GM12878 (cell line): ENCODE measurements around the gene SERPINE3. TPM values are rescaled to one million over a fixed set of nuclear protein-coding genes. Genes with fewer than 3 reads are reported as not detected.

Experiments
- ATAC-seq: fragments of 200-7000 bp; cut with Tn5 transposase; 3 replicates; pipeline ENCODE4 v1.9.1; 2020; ENCODE audit warnings: mild to moderate bottlenecking, moderate library complexity
- BruUV-seq: library from RNA; stranded (reverse); fragments of 400-500 nt; replicated peaks from 2 replicates; lab custom pipeline; 2021; lab: Mats Ljungman, UMichigan
- CTCF ChIA-PET: fragments of 300-600 bp; sonication (Branson Sonifier 250); formaldehyde crosslinking; extraction: SDS; loops from one replicate; lab custom pipeline; 2021; ENCODE audit warnings: inconsistent platforms; lab: Yijun Ruan, JAX
- POLR2A ChIA-PET: fragments of 350-600 bp; formaldehyde crosslinking; extraction: SDS; loops from one replicate; lab custom pipeline; 2021; ENCODE audit warnings: inconsistent platforms; lab: Charles Lee
- RAD21 ChIA-PET: fragments of 300-600 bp; sonication (Branson Sonifier 250); formaldehyde crosslinking; loops from one replicate; lab custom pipeline; 2023; ENCODE audit warnings: antibody characterized with exemption; ENCODE audit not compliant: unreplicated experiment; lab: Charles Lee
- SMC1A ChIA-PET: fragments of 300-600 bp; sonication (Branson Sonifier 250); formaldehyde crosslinking; loops from one replicate; lab custom pipeline; 2023; ENCODE audit not compliant: unreplicated experiment, uncharacterized antibody; lab: Charles Lee
- DNase-seq: peaks from one replicate; pipeline ENCODE4 v3.0.0-alpha.2; 2011; ENCODE audit warnings: low read depth, low spot score
- FAIRE-seq: peaks from 3 replicates; lab custom pipeline; 2011; peaks lifted over from hg19 to GRCh38; lab: Jason Lieb, UNC
- H2AFZ ChIP-seq: 2 replicates; pipeline ENCODE4 v1.6.0; 2011; ENCODE audit warnings: low read depth, low read length, control low read depth; ENCODE audit not compliant: control insufficient read depth
- H3K27ac ChIP-seq: 2 replicates; pipeline ENCODE4 v1.5.1; 2011; ENCODE audit warnings: control low read depth; ENCODE audit not compliant: control insufficient read depth, insufficient read depth
- H3K27me3 ChIP-seq, 2 experiments: replicated peaks in 1 of 2; 2 replicates each; pipeline versions ENCODE4 v1.6.0 to v1.6.1; 2011; ENCODE audit warnings: low read length in 1 of 2; ENCODE audit not compliant: control insufficient read depth in 2 of 2, insufficient read depth in 2 of 2
- H3K36me3 ChIP-seq, 2 experiments: 2 replicates each; pipeline ENCODE4 v1.5.1; 2011; ENCODE audit warnings: low read length in 1 of 2; ENCODE audit not compliant: control insufficient read depth in 2 of 2, insufficient read depth in 2 of 2
- H3K4me1 ChIP-seq: 2 replicates; pipeline ENCODE4 v1.6.1; 2011; ENCODE audit warnings: mild to moderate bottlenecking, low read length, moderate library complexity, mixed read lengths; ENCODE audit not compliant: control insufficient read depth, insufficient read depth
- H3K4me2 ChIP-seq: 2 replicates; pipeline ENCODE4 v1.6.0; 2011; ENCODE audit warnings: control low read depth; ENCODE audit not compliant: control insufficient read depth, insufficient read depth
- H3K4me3 ChIP-seq: fragments of 200-600 bp; sonication (generic); 2 replicates; pipeline ENCODE4 v1.5.1; 2016
- H3K79me2 ChIP-seq: 2 replicates; pipeline ENCODE4 v1.6.0; 2011; ENCODE audit warnings: low read length; ENCODE audit not compliant: control insufficient read depth, insufficient read depth
- H3K9ac ChIP-seq: 2 replicates; pipeline ENCODE4 v1.8.0; 2011; ENCODE audit warnings: low read length, control low read depth, mixed read lengths; ENCODE audit not compliant: control insufficient read depth, insufficient read depth
- H3K9me3 ChIP-seq: replicated peaks from 3 replicates; pipeline ENCODE4 v1.5.1; 2011; ENCODE audit warnings: mild to moderate bottlenecking, low read length; ENCODE audit not compliant: control insufficient read depth, insufficient read depth
- H4K20me1 ChIP-seq: 2 replicates; pipeline ENCODE4 v1.6.0; 2011; ENCODE audit not compliant: control insufficient read depth, insufficient read depth
- BACH1 ChIP-seq: fragments of 450-650 bp; IDR thresholded peaks from 2 replicates; pipeline ENCODE4 v1.6.1; 2017; ENCODE audit warnings: mild to moderate bottlenecking, borderline replicate concordance
- CBX3 ChIP-seq: fragments of 200-600 bp; sonication (generic); IDR thresholded peaks from 2 replicates; pipeline ENCODE4 v1.6.1; 2016; ENCODE audit warnings: low read depth, borderline replicate concordance
- HDAC6 ChIP-seq: fragments of 200-600 bp; sonication (generic); IDR thresholded peaks from one replicate; pipeline ENCODE4 v1.8.0; 2017; ENCODE audit warnings: antibody characterized with exemption; ENCODE audit not compliant: unreplicated experiment
- IKZF2 ChIP-seq, 2 experiments: fragments of 450-650 bp; IDR thresholded peaks; 2 replicates each; pipeline ENCODE4 v1.6.1; 2017; ENCODE audit warnings: mild to moderate bottlenecking in 2 of 2, moderate library complexity in 2 of 2
- NFYA ChIP-seq: IDR thresholded peaks from 2 replicates; pipeline ENCODE4 v1.6.1; 2011; ENCODE audit warnings: low read depth, mild to moderate bottlenecking, low read length, improper control_type of control experiment, borderline replicate concordance
- PKNOX1 ChIP-seq: fragments of 450-650 bp; IDR thresholded peaks from 2 replicates; pipeline ENCODE4 v1.6.1; 2016; ENCODE audit warnings: mild to moderate bottlenecking
- POLR2AphosphoS2 ChIP-seq: IDR thresholded peaks from 2 replicates; pipeline ENCODE4 v1.6.1; 2011; ENCODE audit warnings: low read depth, mild to moderate bottlenecking, low read length, improper control_type of control experiment, moderate library complexity
- SMAD1 ChIP-seq: fragments of 450-650 bp; IDR thresholded peaks from 2 replicates; pipeline ENCODE4 v1.6.1; 2018; ENCODE audit warnings: mild to moderate bottlenecking, low read depth; ENCODE audit not compliant: partially characterized antibody
- STAT1 ChIP-seq: fragments of 450-650 bp; conservative IDR thresholded peaks from 2 replicates; pipeline ENCODE4 v1.6.1; 2014; ENCODE audit warnings: antibody characterized with exemption, mild to moderate bottlenecking
- TAF1 ChIP-seq: IDR thresholded peaks from 2 replicates; pipeline ENCODE4 v1.6.1; 2011; ENCODE audit warnings: mild to moderate bottlenecking, low read depth, low read length, borderline replicate concordance
- TARDBP ChIP-seq: IDR thresholded peaks from 2 replicates; pipeline ENCODE4 v1.6.1; 2016; ENCODE audit warnings: borderline replicate concordance
- USF1 ChIP-seq: IDR thresholded peaks from 2 replicates; pipeline ENCODE4 v1.6.1; 2011; ENCODE audit warnings: borderline replicate concordance, low read depth, mild to moderate bottlenecking, moderate library complexity, mixed read lengths, low read length; ENCODE audit not compliant: insufficient read depth; ENCODE audit errors: extremely low read length
- USF2 ChIP-seq: IDR thresholded peaks from 2 replicates; pipeline ENCODE4 v1.6.1; 2011; ENCODE audit warnings: low read depth, low read length, improper control_type of control experiment, borderline replicate concordance
- WGBS: methylation state at CpG from one replicate; pipeline ENCODE4 v1.1.6; 2016; ENCODE audit warnings: low lambda C conversion rate; ENCODE audit not compliant: insufficient replicate concordance, insufficient coverage; ENCODE audit errors: missing lambda C conversion rate; 5-methylcytosine and 5-hydroxymethylcytosine counted together
- in situ Hi-C: fragments of 300-500 bp; cut with MboI; formaldehyde crosslinking; loops from 9 replicates; pipeline ENCODE4 v1.14.3; 2018; ENCODE audit warnings: mixed read lengths
- intact Hi-C: fragments of 100-400 bp; cut with micrococcal nuclease; formaldehyde crosslinking; loops from one replicate; pipeline ENCODE4 v1.14.2; 2022; ENCODE audit not compliant: unreplicated experiment
- polyA plus RNA-seq, 11 experiments: library from polyadenylated mRNA; depleted of rRNA in 4 of 11; unstranded in 6 of 11; stranded (reverse) in 5 of 11; fragments of >200 nt; fragmentation: Nextera tagmentation in 4 of 11; fragmentation: Illumina TruSeq in 1 of 11; extraction: Ambion mirVana in 4 of 11; extraction: Trizol in 1 of 11; gene quantifications; 1 replicate in 1 of 11; 2 replicates in 10 of 11; pipeline versions ENCODE4 v1.2.1 to v1.2.3, GENCODE V29; 2011 to 2016; ENCODE audit warnings: inconsistent platforms in 2 of 11, missing spikeins in 2 of 11, low read depth in 1 of 11
- total RNA-seq, 4 experiments: library from RNA; depleted of rRNA in 3 of 4; stranded (reverse); fragments of >200 nt in 3 of 4; fragmentation: Illumina TruSeq in 1 of 4; extraction: Trizol in 1 of 4; gene quantifications; 2 replicates each; pipeline versions ENCODE4 v1.2.1 to v1.2.3, GENCODE V29; 2013 to 2021

Gene SERPINE3
- total and polyA plus RNA-seq, 10 of the 15 experiments (the other 5 are each of a cell fraction or from before 2014, with no cell fraction given) = 0.19 TPM; not detected in 9

- Histone ChIP-seq H3K9ac (no peak overlapping the region), H3K27ac (no peak overlapping the region), H3K79me2 (no peaks in the 10 kb centered on the region), H4K20me1 (no peaks in the 10 kb centered on the region), H3K9me3 (no peaks in the 10 kb centered on the region), H3K36me3 (no peaks in the 10 kb centered on the region), H3K27me3 (no peaks in the 10 kb centered on the region), H3K4me2 (no peak overlapping the region), H2AFZ (no peak overlapping the region), H3K4me1 (0 out of 2 replicates have a peak, but pooled peaks cover 4% of the 10 kb centered on the region), H3K4me3 (no peak overlapping the region)
- no peak for TF ChIP-seq IKZF2 (IDR thresholded peaks at IDR 0.05)
- TF ChIP-seq CBX3 = no peak
- TF ChIP-seq SMAD1 = no peak
- no peak for TF ChIP-seq USF1
- TF ChIP-seq TAF1 = no peak
- in situ Hi-C loops = no loop called here
- 96% methylated on average over 3 of the region's 4 CpGs for WGBS
- RAD21 ChIA-PET = interaction anchor here (0.7 kb wide), 1 partner anchor 37 kb away, joined by 5 read pairs; no protein-coding TSS in a partner anchor
- no peak for FAIRE-seq
- POLR2A ChIA-PET = no interaction called here
- BruUV-seq = no TSS peak
- intact Hi-C loops = no loop called here
- no peak for ATAC-seq
- no peak for DNase-seq
- SMC1A ChIA-PET = interaction anchor here (1.1 kb wide), 1 partner anchor 18 kb away, joined by 3 read pairs; no protein-coding TSS in a partner anchor
- CTCF ChIA-PET = interaction anchor here (0.6 kb wide), 3 partner anchors 75 to 474 kb away, joined by 3 to 4 read pairs (median 3); no protein-coding TSS in a partner anchor
Measured at GRCh38 chr13:51341791-51342190, 2.3 kb downstream of the SERPINE3 start.

GRCh38 chr13:51342706-51343105, 3.2 kb downstream of the SERPINE3 start:
- 61% methylated on average over 4 of the region's 4 CpGs for WGBS
- Histone ChIP-seq H3K79me2 (no peaks in the 10 kb centered on the region), H3K4me1 (0 out of 2 replicates have a peak, but pooled peaks cover 4% of the 10 kb centered on the region), H3K9me3 (no peaks in the 10 kb centered on the region), H3K36me3 (no peaks in the 10 kb centered on the region), H3K27ac (no peak overlapping the region), H2AFZ (no peak overlapping the region), H3K9ac (no peak overlapping the region), H3K4me2 (no peak overlapping the region), H3K4me3 (no peak overlapping the region), H3K27me3 (no peaks in the 10 kb centered on the region), H4K20me1 (no peaks in the 10 kb centered on the region)
- ChIA-PET RAD21 (no interaction called here), SMC1A (no interaction called here), POLR2A (interaction anchor here (1.0 kb wide), 1 partner anchor 11 kb away, joined by 3 read pairs; no protein-coding TSS in a partner anchor), CTCF (interaction anchor here (1.2 kb wide), 1 partner anchor 9 kb away, joined by 3 read pairs; no protein-coding TSS in a partner anchor)
- in situ Hi-C loops = no loop called here
- intact Hi-C loops = no loop called here
- no TSS peak for BruUV-seq
- DNase-seq (no peak), ATAC-seq (no peak), FAIRE-seq (no peak)
- TF ChIP-seq NFYA = no peak
- no peak for TF ChIP-seq TARDBP
- TF ChIP-seq PKNOX1 = no peak
- TF ChIP-seq STAT1 = no peak
- no peak for TF ChIP-seq POLR2AphosphoS2
- TF ChIP-seq USF2 = no peak
- TF ChIP-seq HDAC6 = no peak
- no peak for TF ChIP-seq BACH1
